A549 (cell line): ENCODE measurements around the gene PARP8.

ENCODE experiments used
- BHLHE40 ChIP-seq: IDR thresholded peaks from 2 replicates; pipeline ENCODE4 v1.6.1; 2012; ENCODE audit warnings: low read depth, low read length, inconsistent platforms
- CEBPB ChIP-seq, 2 experiments: fragments of >200 bp in 1 of 2; sonication (Bioruptor Twin) in 1 of 2; formaldehyde crosslinking in 1 of 2; IDR thresholded peaks; 2 replicates each; pipeline ENCODE4 v1.6.1; 2012 to 2016
- CTCF ChIP-seq: fragments of >200 bp; sonication (Bioruptor Twin); formaldehyde crosslinking; IDR thresholded peaks from 3 replicates; pipeline ENCODE4 v1.5.1; 2016
- E2F6 ChIP-seq: IDR thresholded peaks from 2 replicates; pipeline ENCODE4 v1.6.1; 2012; ENCODE audit warnings: low read depth, borderline replicate concordance
- JUN ChIP-seq, 2 experiments: fragments of >200 bp; sonication (Bioruptor Twin); formaldehyde crosslinking; IDR thresholded peaks; 2 replicates in 1 of 2; 3 replicates in 1 of 2; pipeline ENCODE4 v1.6.1; 2016 to 2017
- PBX3 ChIP-seq: IDR thresholded peaks from 2 replicates; pipeline ENCODE4 v1.6.1; 2012

DNA sequence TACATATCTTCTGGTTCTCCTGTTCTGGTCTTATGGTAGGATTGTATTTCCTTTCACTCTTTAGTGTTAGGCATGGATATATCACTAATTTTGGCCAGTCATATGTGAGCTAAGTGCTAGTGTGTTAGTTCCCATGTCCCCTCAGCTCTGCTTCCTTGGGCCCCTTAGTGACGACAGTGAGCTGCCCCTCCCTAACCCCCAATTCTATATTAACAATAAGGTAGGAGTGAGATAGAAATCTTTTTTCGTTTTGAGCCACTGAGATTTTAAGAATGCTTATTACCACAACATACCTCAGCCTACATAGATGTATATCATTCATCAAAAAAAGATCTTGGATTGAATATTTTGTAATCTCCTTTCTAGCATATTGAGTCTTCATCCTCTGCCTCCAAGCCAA is 100.5 kb downstream of the PARP8 start:
- TF ChIP-seq PBX3, result no peak
- TF ChIP-seq E2F6, result no peak
- TF ChIP-seq CTCF, result no peak
- TF ChIP-seq BHLHE40, result no peak
- no peak for TF ChIP-seq CEBPB (IDR thresholded peaks at IDR 0.05)
- TF ChIP-seq JUN (IDR thresholded peaks at IDR 0.05), result no peak
